K562 treated with DMSO at 1 percent for 48 hours (cell line): ENCODE results near the gene ANGEL1. TPM values are rescaled to one million over a fixed set of nuclear protein-coding genes. Genes with fewer than 3 reads are reported as not detected.

Experiments
- total RNA-seq: library from RNA; unstranded; fragments of 300-600 nt; gene quantifications from 2 replicates; pipeline ENCODE4 v1.2.3, GENCODE V29; 2022; ENCODE audit warnings: low replicate concordance; ENCODE audit errors: extremely low read depth

ANGEL1 gene
- total RNA-seq = not detected in 2 replicates

GRCh38 chr14:76812422-76813383 lies at the start of gene ANGEL1:
TSS of gene ANGEL1 (minus strand) at chr14:76812882. CDS start at chr14:76812827, 55 bp downstream.

DNA sequence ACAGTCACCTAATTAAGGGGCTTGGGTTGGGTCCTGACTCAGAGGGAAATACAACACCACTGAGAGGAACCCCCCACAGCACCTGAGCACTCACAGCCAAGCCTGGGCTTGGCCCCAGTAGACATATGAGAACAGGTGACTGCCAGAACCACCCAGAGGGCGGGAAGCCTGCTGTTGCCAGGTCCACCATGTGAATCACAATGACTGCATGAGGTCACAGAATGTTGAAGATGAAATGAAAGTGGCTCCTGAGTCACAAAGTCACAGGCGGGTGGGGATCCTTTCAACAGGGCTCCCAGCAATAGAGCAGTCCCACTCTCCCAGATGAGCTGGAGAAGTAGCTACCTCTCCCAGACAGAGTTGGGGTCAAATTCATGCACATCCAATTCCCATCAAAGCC lies 13.4 kb upstream of the ANGEL1 start, which contains the start of gene LRRC74A:
Gene LRRC74A, plus strand, starts transcription at position 287 of the 400 bp plus-strand sequence. CDS start 290 bp downstream, outside the sequence.

DNA sequence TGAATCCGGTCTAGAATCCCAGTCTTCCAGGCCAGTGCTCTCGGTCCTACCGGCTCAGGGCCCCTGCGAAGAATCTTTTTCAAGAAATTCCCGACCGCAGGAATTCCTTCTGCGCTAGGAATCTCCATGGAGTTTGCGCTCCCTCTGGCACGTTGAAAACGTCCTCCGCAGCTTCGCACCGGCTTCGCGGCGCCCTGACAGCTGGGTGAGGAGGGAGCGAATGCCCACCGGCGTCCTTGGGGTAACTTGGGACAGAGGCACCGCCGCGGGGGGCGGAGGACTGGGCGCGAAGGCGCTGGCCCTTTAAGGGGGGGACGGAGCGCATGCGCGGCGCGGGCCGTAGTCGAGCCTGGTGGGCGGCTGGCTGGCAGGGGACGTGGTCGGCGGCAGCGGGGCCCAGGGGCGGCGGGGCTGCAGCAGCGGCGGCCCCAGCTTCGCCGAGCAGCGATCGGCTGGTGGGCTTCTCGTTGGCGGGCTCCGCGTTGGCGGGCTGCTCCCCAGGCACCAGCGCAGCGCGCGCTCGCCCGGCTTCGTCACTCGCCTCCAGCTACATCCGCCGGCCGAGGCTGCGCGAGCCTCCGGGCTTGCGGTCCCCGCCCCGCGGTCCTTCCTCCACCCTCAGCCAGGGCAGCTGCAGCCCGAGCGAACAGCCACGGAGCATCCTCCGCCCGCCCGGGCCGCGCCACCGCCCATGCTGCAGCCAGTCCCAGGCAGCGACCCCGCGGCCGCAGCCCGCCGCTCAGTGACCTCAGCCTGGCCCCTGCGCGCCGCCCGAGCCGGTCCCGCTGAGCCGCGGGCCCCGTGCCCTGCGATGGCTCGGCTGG lies 51.3 kb downstream of the ANGEL1 start, which contains the start of gene VASH1:
Gene VASH1, plus strand, starts transcription at position 333 of the 824 bp plus-strand sequence. CDS start 1,354 bp downstream, outside the sequence.

Other genes starting within 250 kb of the ANGEL1 start
- gene VASH1, start 51.4 kb downstream of the ANGEL1 start, total RNA-seq = not detected in 2 replicates
- gene LRRC74A, start 13.5 kb upstream of the ANGEL1 start, total RNA-seq = not detected in 2 replicates
- gene IRF2BPL, start 215.8 kb upstream of the ANGEL1 start, total RNA-seq = not detected in 2 replicates